Hepatocyte (in vitro differentiated cells): ENCODE results near the gene KNSTRN. TPM values are rescaled to one million over a fixed set of nuclear protein-coding genes. Genes with fewer than 3 reads are reported as not detected.

ENCODE experiments used
- DNase-seq: peaks from one replicate; pipeline ENCODE4 v3.0.0-alpha.2; 2016; ENCODE audit warnings: low spot score
- H2AFZ ChIP-seq: fragments of 200-600 bp; sonication (generic); 2 replicates; pipeline ENCODE4 v1.6.0; 2016; ENCODE audit warnings: antibody characterized with exemption, mild to moderate bottlenecking
- H3K27ac ChIP-seq: fragments of 200-600 bp; sonication (generic); 2 replicates; pipeline ENCODE4 v1.5.1; 2016; ENCODE audit warnings: mild to moderate bottlenecking
- H3K27me3 ChIP-seq: fragments of 200-600 bp; sonication (generic); 2 replicates; pipeline ENCODE4 v1.6.1; 2016
- H3K36me3 ChIP-seq: fragments of 200-600 bp; sonication (generic); replicated peaks from 2 replicates; pipeline ENCODE4 v1.5.1; 2016; ENCODE audit warnings: low read depth; ENCODE audit not compliant: insufficient read depth
- H3K4me1 ChIP-seq: fragments of 200-600 bp; sonication (generic); 2 replicates; pipeline ENCODE4 v1.5.1; 2016; ENCODE audit warnings: mild to moderate bottlenecking, moderate library complexity; ENCODE audit not compliant: insufficient read depth
- H3K4me2 ChIP-seq: fragments of 200-600 bp; sonication (generic); 2 replicates; pipeline ENCODE4 v1.6.0; 2016
- H3K4me3 ChIP-seq: fragments of 200-600 bp; sonication (generic); 2 replicates; pipeline ENCODE4 v1.5.1; 2016; ENCODE audit warnings: mild to moderate bottlenecking
- H3K79me2 ChIP-seq: fragments of 200-600 bp; sonication (generic); 2 replicates; pipeline ENCODE4 v1.6.0; 2017; ENCODE audit warnings: mild to moderate bottlenecking
- H3K9me2 ChIP-seq: fragments of 200-600 bp; sonication (generic); replicated peaks from 2 replicates; pipeline ENCODE4 v1.6.0; 2017; ENCODE audit warnings: mild to moderate bottlenecking; ENCODE audit not compliant: insufficient read depth
- H3K9me3 ChIP-seq: fragments of 200-600 bp; sonication (generic); 2 replicates; pipeline ENCODE4 v1.5.1; 2016; ENCODE audit warnings: low read depth, mild to moderate bottlenecking
- H4K20me1 ChIP-seq: fragments of 200-600 bp; sonication (generic); 2 replicates; pipeline ENCODE4 v1.6.0; 2016; ENCODE audit warnings: mild to moderate bottlenecking; ENCODE audit not compliant: insufficient read depth, poor library complexity, severe bottlenecking
- CTCF ChIP-seq: fragments of 200-600 bp; sonication (generic); IDR thresholded peaks from 2 replicates; pipeline ENCODE4 v1.5.1; 2016; ENCODE audit warnings: antibody characterized with exemption, mild to moderate bottlenecking; ENCODE audit not compliant: poor library complexity
- EZH2 ChIP-seq: fragments of 200-600 bp; sonication (generic); IDR thresholded peaks from 2 replicates; pipeline ENCODE4 v1.6.1; 2016; ENCODE audit warnings: antibody characterized with exemption, mild to moderate bottlenecking, borderline replicate concordance
- EZH2phosphoT487 ChIP-seq: fragments of 200-600 bp; sonication (generic); IDR thresholded peaks from one replicate; pipeline ENCODE4 v1.6.1; 2018; ENCODE audit warnings: antibody characterized with exemption, mild to moderate bottlenecking, low read depth, moderate library complexity; ENCODE audit not compliant: unreplicated experiment, severe bottlenecking
- WGBS: methylation state at CpG from one replicate; pipeline ENCODE4 v1.1.6; 2016; ENCODE audit warnings: low lambda C conversion rate; ENCODE audit errors: missing lambda C conversion rate; 5-methylcytosine and 5-hydroxymethylcytosine counted together
- polyA plus RNA-seq: library from polyadenylated mRNA; unstranded; fragments of >200 nt; fragmentation: Nextera tagmentation; extraction: Ambion mirVana; gene quantifications from 2 replicates; pipeline ENCODE4 v1.2.1, GENCODE V29; 2016
- total RNA-seq: library from RNA; depleted of rRNA; stranded (reverse); fragments of >200 nt; gene quantifications from 2 replicates; pipeline ENCODE4 v1.2.3, GENCODE V29; 2014

KNSTRN gene
- total and polyA plus RNA-seq, 2 experiments from 2014 or later, result 14.0 to 24.0 TPM

DNA sequence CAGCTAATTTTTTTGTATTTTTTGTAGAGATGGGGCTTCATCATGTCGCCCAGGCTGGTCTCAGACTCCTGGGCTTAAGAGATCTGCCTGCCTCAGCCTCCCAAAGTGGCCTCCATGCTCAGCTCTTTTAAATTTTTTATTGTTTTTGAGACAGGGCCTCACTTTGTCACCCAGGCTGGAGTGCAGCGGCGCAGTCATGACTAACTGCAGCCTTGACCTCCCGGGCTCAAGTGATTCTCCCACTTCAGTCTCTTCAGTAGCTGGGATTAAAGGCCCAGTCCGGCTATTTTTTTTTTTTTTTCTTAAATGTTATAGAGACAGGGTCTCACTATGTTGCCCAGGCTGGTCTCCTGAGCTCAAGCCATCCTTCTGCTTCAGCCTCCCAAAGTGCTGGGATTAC is 43.2 kb downstream of the KNSTRN start:
- Histone ChIP-seq H3K9me2 (no peaks in the 10 kb centered on the region), H3K4me2 (no peak overlapping the region), H3K4me1 (peaks cover 5% of the 10 kb centered on the region), H3K9me3 (no peaks in the 10 kb centered on the region), H3K4me3 (no peak overlapping the region), H3K27me3 (peaks cover 12% of the 10 kb centered on the region), H3K79me2 (no peaks in the 10 kb centered on the region), H3K36me3 (no peaks in the 10 kb centered on the region), H4K20me1 (no peaks in the 10 kb centered on the region), H2AFZ (no peak overlapping the region), H3K27ac (no peak overlapping the region)
- WGBS, result 90% methylated on average over 5 of the region's 5 CpGs
- DNase-seq, result no peak
- TF ChIP-seq EZH2, result no peak
- TF ChIP-seq CTCF, result no peak
- no peak for TF ChIP-seq EZH2phosphoT487

DNA sequence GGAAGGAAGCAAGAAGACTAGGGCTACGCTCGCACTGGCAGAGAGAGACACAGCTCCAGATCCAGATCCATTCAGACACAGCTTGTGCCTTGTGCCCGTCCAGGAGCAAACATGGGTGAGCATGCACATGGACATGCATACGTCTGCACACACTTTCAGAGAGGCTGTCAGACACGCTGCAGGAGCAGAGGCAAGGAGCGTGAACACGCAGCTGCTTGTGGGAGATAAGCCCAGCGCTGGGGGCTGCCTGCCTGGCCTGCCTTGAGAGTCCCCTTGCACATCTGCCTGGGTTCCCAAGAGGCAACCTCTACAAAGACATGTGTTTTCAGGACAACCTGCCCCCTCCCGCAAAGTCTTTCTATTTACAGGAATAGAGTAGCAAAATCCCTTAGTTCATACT is 44.7 kb downstream of the KNSTRN start:
- TF ChIP-seq EZH2, result no peak
- WGBS, result 89% methylated on average over 9 of the region's 9 CpGs

DNA sequence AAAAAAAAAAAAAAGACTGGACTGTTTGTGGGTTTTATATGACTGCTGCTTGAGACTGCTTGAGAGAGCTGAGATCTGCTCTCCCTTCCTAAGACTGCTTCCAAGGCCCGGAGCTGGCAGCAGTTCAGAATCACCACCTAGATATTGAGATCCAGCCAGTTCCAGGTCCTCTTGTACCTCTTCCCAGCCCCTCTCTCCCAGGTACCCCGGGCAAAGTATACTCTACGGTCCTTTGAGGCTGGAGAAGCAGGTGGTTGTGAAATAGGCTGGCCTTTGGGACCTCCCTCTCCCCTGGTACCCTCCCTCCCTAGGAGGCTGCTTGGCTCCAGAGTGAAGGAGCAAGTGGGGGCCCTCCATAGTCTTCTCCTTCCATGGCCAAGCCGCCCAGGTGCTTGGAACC is 45.7 kb downstream of the KNSTRN start:
- DNase-seq, result no peak
- Histone ChIP-seq H3K4me2 (no peak overlapping the region), H2AFZ (no peak overlapping the region), H3K9me2 (no peaks in the 10 kb centered on the region), H3K36me3 (no peaks in the 10 kb centered on the region), H3K27me3 (peaks cover 13% of the 10 kb centered on the region), H3K9me3 (no peaks in the 10 kb centered on the region), H3K27ac (no peak overlapping the region), H3K4me1 (no peaks in the 10 kb centered on the region), H3K79me2 (no peaks in the 10 kb centered on the region), H4K20me1 (no peaks in the 10 kb centered on the region), H3K4me3 (no peak overlapping the region)
- 83% methylated on average over 4 of the region's 4 CpGs for WGBS
- TF ChIP-seq EZH2 (no peak), CTCF (no peak), EZH2phosphoT487 (no peak)

More for the DNA sequence above, 44.7 kb downstream of the KNSTRN start:
- peaks cover 12% of the 10 kb centered on the region for H3K27me3 ChIP-seq
- no peak overlapping the region for H3K27ac ChIP-seq
- no peak overlapping the region for H3K4me2 ChIP-seq
- no peaks in the 10 kb centered on the region for H3K9me2 ChIP-seq
- DNase-seq, result no peak
- no peaks in the 10 kb centered on the region for H4K20me1 ChIP-seq
- H3K4me1 ChIP-seq, result no peaks in the 10 kb centered on the region
- H2AFZ ChIP-seq, result no peak overlapping the region
- no peaks in the 10 kb centered on the region for H3K36me3 ChIP-seq
- no peak overlapping the region for H3K4me3 ChIP-seq
- H3K9me3 ChIP-seq, result no peaks in the 10 kb centered on the region
- H3K79me2 ChIP-seq, result no peaks in the 10 kb centered on the region

DNA sequence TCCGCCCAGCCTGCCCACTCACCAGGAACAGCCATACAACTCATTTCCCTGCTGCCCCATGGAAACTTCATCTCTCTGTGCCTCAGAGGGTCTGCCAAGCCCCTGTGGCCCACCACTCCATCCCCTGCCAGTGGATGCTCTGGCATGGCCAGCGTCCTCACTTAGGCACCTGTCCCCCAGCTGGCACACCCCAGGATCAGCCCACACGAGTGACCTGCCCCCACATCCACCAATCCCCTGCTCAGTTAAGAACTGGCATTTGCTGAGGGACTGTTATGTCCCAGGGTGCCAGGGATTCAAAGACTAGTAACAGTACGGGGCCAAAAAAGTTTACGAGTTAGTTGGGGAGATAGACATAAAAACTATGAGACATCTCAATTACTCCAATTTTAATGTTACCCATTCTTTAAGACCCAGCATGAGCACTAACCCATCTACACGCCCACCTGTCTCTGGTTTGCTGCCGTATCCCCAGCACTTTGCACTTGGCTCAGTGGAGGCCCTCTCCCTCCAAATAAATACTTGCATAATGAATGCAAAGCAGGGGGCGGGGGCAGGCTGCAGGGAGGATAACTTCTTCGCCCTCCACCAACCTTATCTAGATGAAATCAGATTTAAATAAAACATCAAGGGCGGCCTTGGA is 46.7 kb downstream of the KNSTRN start:
- no peaks in the 10 kb centered on the region for H3K79me2 ChIP-seq
- no peak for TF ChIP-seq EZH2phosphoT487
- no peak for TF ChIP-seq EZH2
- no peak for TF ChIP-seq CTCF
- DNase-seq, result no peak

More for the DNA sequence above, 46.7 kb downstream of the KNSTRN start:
- Histone ChIP-seq H4K20me1 (no peaks in the 10 kb centered on the region), H3K36me3 (no peaks in the 10 kb centered on the region), H3K9me2 (no peaks in the 10 kb centered on the region), H3K4me1 (no peaks in the 10 kb centered on the region), H2AFZ (no peak overlapping the region), H3K4me3 (no peak overlapping the region), H3K27ac (no peak overlapping the region), H3K9me3 (no peaks in the 10 kb centered on the region), H3K27me3 (peaks cover 21% of the 10 kb centered on the region), H3K4me2 (no peak overlapping the region)
- WGBS, result 71% methylated on average over 10 of the region's 10 CpGs
